NCI-H2171 treated with DMSO at 0.1 percent for 48 hours (cell line): ENCODE results near the gene PRR16.
"Not testable (repeated sequence)": the region's sequence is repeated elsewhere in the genome, so short reads cannot be mapped to it uniquely, and the experiment has no call there.

ENCODE experiments used
- DNase-seq: peaks from one replicate; lab custom pipeline; 2025; lab: John Stamatoyannopoulos, UW

The PRR16 gene

GRCh38 chr5:120463991-120464626 is at the start of gene PRR16:
PRR16 (plus strand) TSS chr5:120464300.
- DNase-seq: no peak

- no peak for DNase-seq
These were observed 48.1 kb upstream of the PRR16 start for GRCh38 chr5:120415985-120416384.

DNA sequence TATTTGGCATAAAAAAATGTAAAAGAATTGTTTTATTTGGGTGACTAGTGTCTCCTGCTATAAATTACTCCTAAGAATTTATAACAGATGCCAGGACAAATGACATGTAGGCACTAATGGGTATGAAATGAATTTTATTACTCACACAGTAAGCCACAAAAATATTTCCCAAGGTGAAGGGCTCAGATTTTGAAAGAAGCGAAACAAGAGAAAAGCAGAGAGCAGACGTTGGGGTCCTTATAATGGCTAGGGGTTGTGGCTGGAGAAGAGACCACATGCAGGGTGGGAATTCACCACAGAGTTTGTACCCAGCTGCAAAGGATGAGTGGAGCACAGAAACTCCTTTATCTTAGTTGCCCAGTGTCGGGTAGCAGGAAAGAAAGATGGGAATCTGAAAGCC is 45.0 kb upstream of the PRR16 start:
- DNase-seq: no peak

DNA sequence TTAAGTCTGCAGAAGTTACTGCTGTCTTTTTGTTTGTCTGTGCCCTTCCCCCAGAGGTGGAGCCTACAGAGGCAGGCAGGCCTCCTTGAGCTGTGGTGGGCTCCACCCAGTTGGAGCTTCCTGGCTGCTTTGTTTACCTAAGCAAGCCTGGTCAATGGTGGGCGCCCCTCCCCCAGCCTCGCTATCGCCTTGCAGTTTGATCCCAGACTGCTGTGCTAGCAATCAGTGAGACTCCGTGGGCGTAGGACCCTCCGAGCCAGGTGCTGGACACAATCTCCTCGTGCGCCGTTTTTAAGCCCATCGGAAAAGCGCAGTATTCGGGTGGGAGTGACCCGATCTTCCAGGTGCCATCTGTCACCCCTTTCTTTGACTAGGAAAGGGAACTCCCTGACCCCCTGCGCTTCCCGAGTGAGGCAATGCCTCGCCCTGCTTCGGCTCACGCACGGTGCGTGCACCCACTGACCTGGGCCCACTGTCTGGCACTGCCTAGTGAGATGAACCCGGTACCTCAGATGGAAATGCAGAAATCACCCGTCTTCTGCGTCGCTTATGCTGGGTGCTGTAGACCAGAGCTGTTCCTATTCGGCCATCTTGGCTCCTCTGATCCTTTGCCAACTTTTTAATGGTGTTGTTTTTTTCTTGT is 37.3 kb upstream of the PRR16 start:
- not testable (repeated sequence) for DNase-seq

DNA sequence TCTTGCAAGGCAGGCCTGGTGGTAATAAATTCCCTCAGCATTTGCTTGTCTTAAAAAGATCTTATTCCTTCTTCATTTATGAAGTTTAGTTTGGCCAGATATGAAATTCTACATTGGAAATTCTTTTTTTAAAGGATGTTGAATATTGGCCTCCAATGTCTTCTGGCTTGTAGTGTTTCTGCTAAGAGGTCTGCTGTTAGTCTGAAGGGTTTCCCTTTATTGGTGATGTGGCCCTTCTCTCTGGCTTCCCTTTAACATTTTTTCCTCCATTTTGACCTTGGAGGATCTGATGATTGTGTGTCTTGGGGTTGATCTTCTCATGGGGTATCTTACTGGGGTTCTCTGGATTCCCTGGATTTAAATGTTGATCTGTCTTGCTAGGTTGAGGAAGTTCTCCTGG is 33.5 kb upstream of the PRR16 start:
- no peak for DNase-seq

DNA sequence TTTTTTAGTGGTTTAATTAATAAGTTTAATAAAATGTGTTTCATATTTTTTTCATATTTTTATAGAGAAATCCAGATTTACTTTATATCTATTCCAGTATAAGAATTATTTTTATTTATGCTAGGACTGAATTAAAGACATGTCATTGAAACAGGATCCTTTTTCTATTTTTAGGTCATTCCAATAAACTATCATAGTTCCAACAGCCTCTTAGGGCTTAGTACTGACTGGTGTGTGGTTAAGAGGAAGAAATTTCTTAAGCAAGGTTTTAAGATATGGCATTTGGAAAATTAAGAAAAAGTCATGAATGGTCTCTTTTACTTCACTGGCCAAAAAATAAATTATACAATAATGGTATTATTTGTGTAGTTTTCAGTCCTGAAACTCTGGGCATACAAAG is 31.2 kb upstream of the PRR16 start:
- no peak for DNase-seq

DNA sequence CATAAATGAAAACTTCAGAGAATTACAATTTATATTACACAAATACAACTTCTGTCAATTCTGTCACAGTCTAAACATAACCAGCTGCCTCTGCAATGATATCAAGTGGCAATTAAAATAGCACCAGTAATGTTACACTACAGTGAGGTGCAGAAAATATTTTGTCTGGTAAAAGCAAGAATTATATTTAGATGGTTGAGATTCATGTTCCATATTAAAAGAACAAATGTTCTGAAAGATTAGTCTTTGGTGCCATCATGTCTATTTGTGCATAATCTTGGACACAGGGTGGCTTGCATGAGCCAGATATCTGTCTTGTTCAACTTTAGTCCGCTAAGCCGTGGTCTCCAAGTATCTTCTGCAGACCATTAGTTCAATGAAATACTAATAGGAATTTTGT is 29.0 kb upstream of the PRR16 start:
- no peak for DNase-seq

- DNase-seq: no peak
These were observed 27.1 kb upstream of the PRR16 start for GRCh38 chr5:120436996-120437395.

GRCh38 chr5:120442694-120443093 is 21.4 kb upstream of the PRR16 start:
- DNase-seq: no peak

- DNase-seq: no peak
These were observed 20.5 kb upstream of the PRR16 start for GRCh38 chr5:120443607-120444006.

- DNase-seq: no peak
These were observed 18.0 kb upstream of the PRR16 start for GRCh38 chr5:120446068-120446492.

DNA sequence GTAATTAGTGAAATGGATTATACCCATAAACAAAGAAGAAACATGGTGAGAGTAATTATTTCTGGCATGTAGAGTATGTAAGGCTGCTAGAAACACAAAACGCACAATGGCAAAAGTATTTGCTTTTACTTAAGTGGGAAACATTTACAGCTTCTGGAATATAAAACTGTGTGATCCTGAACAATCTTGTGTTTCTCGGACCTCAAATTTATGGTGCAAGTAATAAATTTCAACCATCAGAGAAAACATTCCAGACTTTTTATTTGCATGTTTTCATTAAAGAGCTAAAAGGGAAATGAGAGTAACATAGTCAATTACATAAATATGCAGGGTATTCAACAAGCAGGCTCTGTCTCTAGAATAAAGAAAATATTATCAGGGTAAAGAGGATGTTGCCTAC is 17.2 kb upstream of the PRR16 start:
- DNase-seq: no peak

- DNase-seq: no peak
These were observed 16.3 kb upstream of the PRR16 start for GRCh38 chr5:120447706-120448239.

DNA sequence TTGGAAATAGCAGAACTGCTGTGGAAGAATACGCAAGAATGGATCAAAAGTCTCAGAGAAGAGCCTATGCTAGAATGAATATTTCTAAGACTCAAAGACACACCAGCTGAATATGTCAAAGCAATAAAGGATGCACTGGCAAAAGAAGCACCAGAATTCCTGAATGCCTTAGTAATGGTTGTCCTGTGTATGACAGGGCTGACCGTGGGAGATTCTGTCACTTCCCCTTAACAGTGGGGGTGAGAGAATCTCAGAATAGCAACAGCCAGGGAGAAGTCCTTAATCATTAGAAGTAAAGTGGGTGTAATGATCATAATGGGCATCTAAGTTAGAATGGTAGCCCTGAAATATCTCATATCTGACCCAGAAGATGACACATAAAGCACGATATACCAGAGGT is 14.6 kb upstream of the PRR16 start:
- no peak for DNase-seq

DNA sequence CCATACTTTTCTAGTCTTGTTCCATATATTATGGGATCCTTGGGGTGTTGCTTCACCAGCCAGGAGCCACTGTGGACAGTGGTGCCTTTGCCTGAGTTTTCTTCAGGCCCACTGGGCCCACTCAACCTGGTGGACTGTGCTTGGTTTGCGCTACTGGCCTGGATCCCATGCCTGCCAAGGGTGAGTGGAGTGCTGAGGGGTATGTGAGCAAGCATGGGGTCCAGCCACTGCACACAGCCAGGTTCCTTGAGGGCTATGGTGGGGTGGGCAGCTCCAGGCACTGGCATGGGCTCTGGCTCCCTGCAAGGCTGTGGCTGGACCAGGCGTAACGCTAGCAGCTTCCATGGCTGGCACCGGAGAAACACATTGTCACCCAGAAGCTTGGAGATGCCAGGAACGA is 13.2 kb upstream of the PRR16 start:
- DNase-seq: no peak

DNA sequence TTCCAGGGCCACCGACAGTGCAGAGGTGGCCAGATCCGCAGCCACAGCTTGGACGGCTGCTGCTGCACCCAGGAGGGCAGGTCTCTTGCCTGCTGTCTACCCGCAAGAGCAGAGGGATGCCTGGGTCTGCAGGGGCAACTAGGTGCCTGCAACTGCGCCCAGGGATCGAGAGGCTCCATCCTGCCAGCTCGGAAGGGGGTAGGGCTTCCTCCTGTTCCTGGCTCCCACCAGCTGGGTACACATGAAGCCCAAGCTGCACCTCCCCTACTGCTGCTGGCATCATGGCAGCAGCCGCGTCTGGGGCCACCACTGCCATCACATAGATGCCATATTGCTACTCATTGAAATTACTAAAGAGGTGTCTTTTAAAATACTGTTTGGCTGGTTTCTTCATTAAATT is 12.7 kb upstream of the PRR16 start:
- DNase-seq: no peak

DNA sequence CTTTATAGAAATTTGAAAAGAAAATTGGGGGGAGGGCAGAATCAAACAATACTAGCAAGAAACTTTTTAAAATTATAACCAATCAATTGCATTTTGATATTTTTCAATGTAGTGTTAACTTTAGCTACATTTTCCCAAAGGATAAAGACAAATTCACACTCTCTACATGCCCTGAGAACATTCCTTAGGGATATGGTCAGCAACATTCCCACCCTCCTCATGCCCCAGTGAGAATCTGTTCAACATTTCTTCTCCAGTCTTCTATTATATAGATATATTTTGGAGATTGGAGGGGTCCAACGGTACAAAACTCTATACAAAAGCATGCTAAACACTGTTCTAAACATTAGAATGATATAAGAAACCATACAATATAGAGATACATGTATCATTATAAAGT is 11.6 kb upstream of the PRR16 start:
- no peak for DNase-seq

DNA sequence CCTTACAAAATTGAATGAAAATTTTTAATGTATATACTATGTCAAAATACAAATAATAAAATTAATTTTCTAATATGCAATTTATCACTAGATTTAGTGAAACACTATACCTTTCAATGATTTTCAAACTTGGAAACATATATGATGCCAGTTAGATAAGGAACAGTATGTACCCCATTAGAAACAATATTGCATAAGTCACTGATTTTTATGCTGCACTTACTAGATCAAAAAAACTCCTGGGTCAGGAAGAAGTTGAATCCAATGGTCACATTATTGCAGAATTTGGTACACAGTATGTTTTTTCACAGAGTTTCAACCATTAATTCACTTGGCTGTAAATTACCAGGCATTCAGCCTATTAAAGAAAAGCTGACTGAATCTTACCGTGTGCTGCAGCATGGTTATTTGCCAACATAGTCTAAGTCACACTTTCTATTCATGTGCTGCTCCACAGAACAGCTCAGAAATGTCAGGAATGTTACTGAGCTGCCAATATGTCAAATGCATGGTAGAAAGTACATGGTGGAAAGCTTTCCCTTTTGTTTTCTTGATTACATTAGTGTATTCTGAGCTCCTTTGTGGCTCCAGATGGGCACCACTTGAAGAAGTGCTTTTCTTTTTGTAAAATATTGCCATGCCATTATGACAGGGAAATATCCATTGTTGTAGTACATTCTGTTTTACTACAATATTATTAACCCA is 9.9 kb upstream of the PRR16 start:
- DNase-seq: no peak

- no peak for DNase-seq
These were observed 8.1 kb upstream of the PRR16 start for GRCh38 chr5:120456006-120456405.

DNA sequence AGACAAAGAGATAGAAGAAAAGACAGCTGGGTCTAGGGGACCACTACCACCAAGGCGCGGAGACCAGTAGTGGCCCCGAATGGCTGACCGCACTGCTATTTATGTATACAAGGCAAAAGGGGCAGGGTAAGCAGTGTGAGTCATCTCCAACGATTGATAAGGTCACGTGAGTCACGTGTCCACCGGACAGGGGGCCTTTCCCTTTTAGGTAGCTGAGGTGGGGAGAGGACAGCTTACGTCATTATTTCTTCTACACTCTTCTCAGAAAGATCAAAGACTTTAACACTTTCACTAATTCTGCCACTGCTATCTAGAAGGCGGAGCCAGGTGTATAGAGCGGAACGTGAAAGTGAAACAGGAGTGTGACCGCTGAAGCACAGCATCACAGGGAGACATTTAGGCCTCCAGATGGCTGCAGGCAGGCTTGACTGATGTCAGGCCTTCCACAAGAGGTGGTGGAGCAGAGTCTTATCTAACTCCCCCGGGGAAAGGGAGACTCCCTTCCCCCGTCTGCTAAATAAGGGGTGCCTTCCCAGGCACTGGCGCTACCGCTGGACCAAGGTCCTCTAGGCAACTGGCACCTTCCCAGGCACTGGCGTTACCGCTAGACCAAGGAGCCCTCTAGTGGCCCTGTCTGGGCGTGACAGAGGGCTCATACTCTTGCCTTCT is 6.1 kb upstream of the PRR16 start:
- no peak for DNase-seq

GRCh38 chr5:120458508-120458847 is 5.6 kb upstream of the PRR16 start:
- not testable (repeated sequence) for DNase-seq

- DNase-seq: no peak
These were observed 2.8 kb upstream of the PRR16 start for GRCh38 chr5:120461251-120461650.
